Measurements from ENCODE around the gene UBXN10.

DNA sequence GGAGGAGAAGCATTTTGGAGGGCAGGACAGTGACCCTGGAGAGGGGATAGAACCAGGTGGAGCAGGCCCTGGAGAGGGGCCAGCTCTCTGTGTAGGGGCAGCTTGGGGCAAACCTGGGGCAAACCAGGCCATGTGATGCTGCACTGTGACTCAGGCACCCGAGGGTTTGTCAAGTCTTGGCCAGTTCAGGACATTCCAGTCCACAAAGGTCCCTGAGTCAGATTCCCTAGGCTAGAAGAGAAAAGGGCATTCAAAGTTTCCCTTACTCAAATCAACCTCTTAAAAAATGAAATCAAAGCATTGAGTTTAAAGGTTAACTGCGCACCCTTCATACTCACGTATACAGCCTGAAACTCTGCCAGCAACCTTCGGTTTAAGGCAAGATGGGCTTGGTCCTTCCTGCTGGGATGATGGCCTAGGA, 25.6 kb downstream of the UBXN10 start:
- TF ChIP-seq, protein P1, sequence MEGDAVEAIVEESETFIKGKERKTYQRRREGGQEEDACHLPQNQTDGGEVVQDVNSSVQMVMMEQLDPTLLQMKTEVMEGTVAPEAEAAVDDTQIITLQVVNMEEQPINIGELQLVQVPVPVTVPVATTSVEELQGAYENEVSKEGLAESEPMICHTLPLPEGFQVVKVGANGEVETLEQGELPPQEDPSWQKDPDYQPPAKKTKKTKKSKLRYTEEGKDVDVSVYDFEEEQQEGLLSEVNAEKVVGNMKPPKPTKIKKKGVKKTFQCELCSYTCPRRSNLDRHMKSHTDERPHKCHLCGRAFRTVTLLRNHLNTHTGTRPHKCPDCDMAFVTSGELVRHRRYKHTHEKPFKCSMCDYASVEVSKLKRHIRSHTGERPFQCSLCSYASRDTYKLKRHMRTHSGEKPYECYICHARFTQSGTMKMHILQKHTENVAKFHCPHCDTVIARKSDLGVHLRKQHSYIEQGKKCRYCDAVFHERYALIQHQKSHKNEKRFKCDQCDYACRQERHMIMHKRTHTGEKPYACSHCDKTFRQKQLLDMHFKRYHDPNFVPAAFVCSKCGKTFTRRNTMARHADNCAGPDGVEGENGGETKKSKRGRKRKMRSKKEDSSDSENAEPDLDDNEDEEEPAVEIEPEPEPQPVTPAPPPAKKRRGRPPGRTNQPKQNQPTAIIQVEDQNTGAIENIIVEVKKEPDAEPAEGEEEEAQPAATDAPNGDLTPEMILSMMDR (IDR thresholded peaks at IDR 0.05 in 4 of 5, conservative IDR thresholded peaks at IDR 0.05 in 1 of 5), result no peak
- no peak for TF ChIP-seq POLR2A (IDR thresholded peaks at IDR 0.05)
